Cardiac muscle cell (in vitro differentiated cells and primary cell): ENCODE results near the gene TTC34. TPM values are rescaled to one million over a fixed set of nuclear protein-coding genes. Genes with fewer than 3 reads are reported as not detected.

Source experiments
- DNase-seq, 2 donors: peaks; one replicate each; pipeline versions ENCODE4 v3.0.0 to v3.0.0-alpha.2; 2010 to 2017; ENCODE audit warnings: low read depth in 1 of 2, low spot score in 1 of 2
- H3K27ac ChIP-seq: fragments of 200-600 bp; sonication (generic); 2 replicates; pipeline ENCODE4 v1.5.1; 2016
- H3K27me3 ChIP-seq: fragments of 200-600 bp; sonication (generic); 2 replicates; pipeline ENCODE4 v1.6.0; 2016; ENCODE audit warnings: control low read depth
- H3K36me3 ChIP-seq: fragments of 200-600 bp; sonication (generic); 2 replicates; pipeline ENCODE4 v1.5.1; 2016; ENCODE audit warnings: control low read depth
- H3K4me1 ChIP-seq: fragments of 200-600 bp; sonication (generic); 2 replicates; pipeline ENCODE4 v1.8.1; 2017; ENCODE audit warnings: low read depth, mild to moderate bottlenecking, mixed run types
- H3K4me3 ChIP-seq: fragments of 200-600 bp; sonication (generic); 2 replicates; pipeline ENCODE4 v1.5.1; 2016; ENCODE audit warnings: mild to moderate bottlenecking
- H3K9me3 ChIP-seq: fragments of 200-600 bp; sonication (generic); 2 replicates; pipeline ENCODE4 v1.5.1; 2017; ENCODE audit warnings: low read depth, mild to moderate bottlenecking, control low read depth
- polyA plus RNA-seq: library from polyadenylated mRNA; unstranded; fragments of >200 nt; fragmentation: Nextera tagmentation; extraction: Ambion mirVana; gene quantifications from 2 replicates; pipeline ENCODE4 v1.2.1, GENCODE V29; 2016
- total RNA-seq: library from RNA; depleted of rRNA; stranded (reverse); fragments of >200 nt; gene quantifications from 2 replicates; pipeline ENCODE4 v1.2.3, GENCODE V29; 2016
- TF ChIP-seq, protein P1 (sequence below): IDR thresholded peaks from 2 replicates; pipeline ENCODE4 v1.5.1; 2012; ENCODE audit warnings: low read depth, mild to moderate bottlenecking, low read length

The TTC34 gene
- total and polyA plus RNA-seq, 2 experiments from 2014 or later, result not detected

GRCh38 chr1:2786329-2787162 lies 14.9 kb downstream of the TTC34 start:
- no peaks in the 10 kb centered on the region for H3K4me1 ChIP-seq
- no peaks in the 10 kb centered on the region for H3K36me3 ChIP-seq
- no peak overlapping the region for H3K4me3 ChIP-seq
- TF ChIP-seq, protein P1, sequence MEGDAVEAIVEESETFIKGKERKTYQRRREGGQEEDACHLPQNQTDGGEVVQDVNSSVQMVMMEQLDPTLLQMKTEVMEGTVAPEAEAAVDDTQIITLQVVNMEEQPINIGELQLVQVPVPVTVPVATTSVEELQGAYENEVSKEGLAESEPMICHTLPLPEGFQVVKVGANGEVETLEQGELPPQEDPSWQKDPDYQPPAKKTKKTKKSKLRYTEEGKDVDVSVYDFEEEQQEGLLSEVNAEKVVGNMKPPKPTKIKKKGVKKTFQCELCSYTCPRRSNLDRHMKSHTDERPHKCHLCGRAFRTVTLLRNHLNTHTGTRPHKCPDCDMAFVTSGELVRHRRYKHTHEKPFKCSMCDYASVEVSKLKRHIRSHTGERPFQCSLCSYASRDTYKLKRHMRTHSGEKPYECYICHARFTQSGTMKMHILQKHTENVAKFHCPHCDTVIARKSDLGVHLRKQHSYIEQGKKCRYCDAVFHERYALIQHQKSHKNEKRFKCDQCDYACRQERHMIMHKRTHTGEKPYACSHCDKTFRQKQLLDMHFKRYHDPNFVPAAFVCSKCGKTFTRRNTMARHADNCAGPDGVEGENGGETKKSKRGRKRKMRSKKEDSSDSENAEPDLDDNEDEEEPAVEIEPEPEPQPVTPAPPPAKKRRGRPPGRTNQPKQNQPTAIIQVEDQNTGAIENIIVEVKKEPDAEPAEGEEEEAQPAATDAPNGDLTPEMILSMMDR, result no peak
- no peaks in the 10 kb centered on the region for H3K27me3 ChIP-seq
- no peak overlapping the region for H3K27ac ChIP-seq
- DNase-seq, result no peak
- peaks cover 8% of the 10 kb centered on the region for H3K9me3 ChIP-seq

DNA sequence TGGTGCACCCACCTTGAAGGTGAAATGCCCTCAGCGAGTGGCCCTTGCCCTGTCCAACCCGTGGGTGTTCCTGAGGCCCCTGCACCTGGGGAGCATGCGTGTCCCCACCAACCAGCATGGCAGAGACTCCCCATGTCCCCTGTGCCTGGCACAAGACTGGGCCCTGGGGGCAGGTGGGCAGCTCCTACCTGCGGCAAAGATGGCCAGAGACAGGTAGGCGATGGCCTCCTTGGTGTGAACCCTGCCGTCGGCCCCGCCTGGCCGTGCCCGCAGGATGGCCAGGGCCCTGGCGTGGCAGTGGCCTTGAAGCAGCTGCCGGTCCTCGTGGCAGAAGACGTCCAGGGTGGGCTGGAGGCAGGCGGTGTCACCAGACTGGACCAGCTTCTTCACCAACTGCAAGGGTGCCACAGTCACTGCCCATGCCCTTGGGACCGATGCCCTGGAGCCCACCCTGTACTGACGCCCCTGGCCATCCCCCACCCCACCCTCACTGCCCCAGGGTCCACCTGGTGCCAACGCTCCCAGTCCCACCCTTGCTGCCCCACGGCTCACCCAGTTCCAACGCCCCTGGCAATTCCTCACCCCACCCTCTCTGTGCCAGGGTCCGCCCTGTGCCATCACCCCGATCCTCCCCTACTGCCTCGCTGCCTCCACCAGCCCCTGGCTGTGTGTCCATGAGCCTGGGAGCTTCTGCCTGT lies 15.7 kb downstream of the TTC34 start:
- no peaks in the 10 kb centered on the region for H3K27me3 ChIP-seq
- H3K27ac ChIP-seq, result no peak overlapping the region
- H3K4me3 ChIP-seq, result no peak overlapping the region
- H3K9me3 ChIP-seq, result peaks cover 8% of the 10 kb centered on the region
- H3K4me1 ChIP-seq, result no peaks in the 10 kb centered on the region
- H3K36me3 ChIP-seq, result no peaks in the 10 kb centered on the region
- TF ChIP-seq, protein P1, result no peak
- DNase-seq, result no peak

DNA sequence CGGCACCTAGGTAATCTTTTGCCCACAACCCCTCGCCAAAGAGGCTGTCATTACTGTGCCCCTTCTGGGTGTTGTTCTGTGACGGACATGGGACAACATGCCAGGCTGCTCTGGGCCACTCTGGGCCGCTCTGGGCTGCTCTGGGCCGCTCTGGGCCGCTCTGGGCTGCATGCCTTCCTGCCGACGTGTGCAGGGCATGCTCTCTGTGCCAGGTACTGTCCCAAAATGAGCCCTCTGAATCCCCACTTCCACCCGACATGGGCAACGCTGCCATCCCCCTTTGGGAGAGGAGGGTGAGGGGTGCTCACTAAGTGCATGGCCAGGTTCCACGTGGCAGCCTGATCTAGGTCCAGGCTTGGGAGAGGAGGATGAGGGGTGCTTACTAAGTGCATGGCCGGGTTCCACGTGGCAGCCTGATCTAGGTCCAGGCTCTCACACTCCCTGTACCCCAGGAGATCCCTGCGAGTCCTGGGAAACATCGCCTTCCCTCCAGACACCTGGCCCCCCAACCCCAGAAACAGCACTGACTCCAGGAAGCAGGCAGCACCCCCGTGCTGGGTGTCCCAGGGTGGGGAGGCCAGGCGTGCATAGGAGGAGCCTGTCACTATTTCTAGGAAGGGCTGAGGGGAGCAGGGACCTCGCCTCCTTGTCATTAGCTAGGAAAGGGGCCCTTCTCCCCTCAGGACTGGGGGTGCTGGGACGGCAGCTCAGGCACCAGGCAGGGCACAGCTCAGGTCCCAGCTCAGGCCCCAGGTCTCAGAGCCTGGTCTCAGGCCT lies 16.5 kb downstream of the TTC34 start:
- peaks cover 8% of the 10 kb centered on the region for H3K9me3 ChIP-seq
- H3K27ac ChIP-seq, result no peak overlapping the region
- no peak for DNase-seq
- TF ChIP-seq, protein P1, result no peak
- H3K36me3 ChIP-seq, result no peaks in the 10 kb centered on the region
- no peak overlapping the region for H3K4me3 ChIP-seq
- no peaks in the 10 kb centered on the region for H3K27me3 ChIP-seq
- no peaks in the 10 kb centered on the region for H3K4me1 ChIP-seq

DNA sequence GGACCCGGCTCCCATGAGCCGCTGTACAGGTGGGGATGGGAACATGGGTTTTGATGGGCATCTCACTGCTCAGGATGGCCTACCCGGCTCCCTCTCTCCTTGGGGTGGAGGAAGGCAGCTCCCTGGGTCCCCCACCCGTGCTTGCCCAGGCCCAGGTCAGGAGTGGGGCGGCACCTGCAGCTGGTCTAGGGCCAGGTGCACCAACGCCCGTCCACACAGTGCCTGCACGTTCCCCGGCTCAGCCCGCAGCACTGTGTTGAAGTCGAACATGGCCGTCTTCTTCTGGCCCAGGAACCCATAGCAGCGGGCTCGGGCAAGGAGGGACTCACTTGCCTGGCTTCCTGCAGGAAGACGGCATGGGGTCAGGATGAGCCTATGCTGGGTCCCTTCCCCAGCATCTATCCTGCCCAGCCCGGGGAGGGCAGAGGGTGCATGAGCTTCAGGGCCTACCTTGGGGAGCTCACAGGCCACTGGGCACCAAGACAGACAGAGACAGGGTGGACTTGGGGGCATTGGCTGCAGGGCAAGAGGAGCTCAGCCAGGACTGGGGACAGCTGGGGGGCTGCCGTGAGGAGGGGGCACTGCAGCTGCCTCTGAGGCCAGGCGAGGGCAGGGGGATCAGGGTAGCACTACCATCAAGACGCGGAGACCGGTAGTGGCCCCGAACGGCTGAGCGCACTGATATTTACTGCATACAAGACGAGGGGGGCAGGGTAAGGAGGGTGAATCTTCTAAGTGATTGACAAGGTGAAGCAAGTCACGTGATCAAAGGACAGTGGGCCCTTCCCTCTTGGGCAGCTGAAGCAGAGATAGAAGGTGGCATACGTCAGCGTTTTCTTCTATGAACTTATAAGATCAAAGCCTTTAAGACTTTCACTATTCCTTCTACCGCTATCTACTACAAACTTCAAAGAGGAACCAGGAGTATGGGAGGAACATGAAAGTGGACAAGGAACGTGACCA lies 17.8 kb downstream of the TTC34 start:
- H3K4me1 ChIP-seq, result no peaks in the 10 kb centered on the region
- no peak for DNase-seq
- H3K27ac ChIP-seq, result no peak overlapping the region
- peaks cover 8% of the 10 kb centered on the region for H3K9me3 ChIP-seq
- TF ChIP-seq, protein P1, result no peak
- no peaks in the 10 kb centered on the region for H3K27me3 ChIP-seq
- no peaks in the 10 kb centered on the region for H3K36me3 ChIP-seq
- H3K4me3 ChIP-seq, result no peak overlapping the region

DNA sequence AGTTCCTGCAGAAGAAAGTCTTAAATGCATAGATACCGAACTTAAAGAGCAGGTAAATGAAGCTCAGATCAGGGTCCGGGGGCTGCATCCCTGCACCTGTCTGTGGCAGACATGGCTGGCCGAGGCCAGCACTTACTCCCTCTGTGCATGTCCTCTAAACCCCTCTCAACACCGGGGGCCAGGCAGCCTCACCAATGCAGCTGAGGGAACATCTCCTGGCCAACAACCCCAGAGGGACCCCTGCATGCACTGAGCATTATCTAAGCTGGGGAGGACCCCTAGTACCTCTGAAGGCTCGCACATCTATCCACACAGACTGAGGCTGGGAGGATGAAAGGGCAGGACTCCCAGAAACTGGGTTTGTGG lies 18.4 kb downstream of the TTC34 start:
- Histone ChIP-seq H3K4me3 (no peak overlapping the region), H3K4me1 (no peaks in the 10 kb centered on the region), H3K9me3 (peaks cover 7% of the 10 kb centered on the region), H3K27me3 (no peaks in the 10 kb centered on the region), H3K27ac (no peak overlapping the region), H3K36me3 (no peaks in the 10 kb centered on the region)
- TF ChIP-seq, protein P1, result no peak
- DNase-seq, result no peak
